Measurements from ENCODE around the gene RABGEF1. TPM values are rescaled to one million over a fixed set of nuclear protein-coding genes. Genes with fewer than 3 reads are reported as not detected.
A peak's percentile ranks its signal among the peaks of the same experiment; 100 is the strongest.

The RABGEF1 gene
- polyA plus RNA-seq, 3 donors, result 13.6 to 17.3 (median 17.1) TPM

GRCh38 chr7:66832531-66833351, 92.2 kb downstream of the RABGEF1 start:
- Histone ChIP-seq H3K27me3 (ENCODE audit: control insufficient read depth in 2 of 2, insufficient read depth in 2 of 2, low read length in 2 of 2) (no peaks in the 10 kb centered on the region), H3K4me3 (replicated peaks in 1 of 3; ENCODE audit: low read depth in 2 of 3, low read length in 3 of 3) (no peak overlapping the region), H3K27ac (ENCODE audit: low read depth in 1 of 2, low read length in 2 of 2) (no peak overlapping the region), H2AFZ (ENCODE audit: insufficient read depth, low read depth, low read length, poor library complexity, severe bottlenecking) (no peak overlapping the region), H4K20me1 (ENCODE audit: insufficient read depth, low read length) (no peaks in the 10 kb centered on the region), H3K4me2 (replicated peaks; ENCODE audit: extremely low read depth, low read length, poor library complexity, severe bottlenecking) (no peak overlapping the region), H3K79me2 (ENCODE audit: insufficient read depth, low read length) (no peaks in the 10 kb centered on the region), H3K9me3 (replicated peaks in 1 of 2; ENCODE audit: control insufficient read depth in 1 of 2, insufficient read depth in 1 of 2, low read length in 2 of 2) (peaks cover 5 to 8% of the 10 kb centered on the region in 2 donors), H3K9ac (ENCODE audit: insufficient read depth, low read length, poor library complexity, severe bottlenecking) (no peak overlapping the region), H3K36me3 (replicated peaks in 1 of 2; ENCODE audit: control insufficient read depth in 1 of 2, insufficient read depth in 2 of 2, low read length in 2 of 2) (no peaks in the 10 kb centered on the region), H3K4me1 (ENCODE audit: control insufficient read depth in 1 of 2, insufficient read depth in 2 of 2, low read length in 2 of 2) (no peaks in the 10 kb centered on the region)
- intact Hi-C loops (cut with micrococcal nuclease), result loop anchor here in 1 of 2 donors (5.0 kb wide), 1 partner anchor 75 kb away; no protein-coding TSS in a partner anchor
- Mint-ChIP-seq H3K27me3 (ENCODE audit: low read depth in 3 of 3) (peaks cover 3 to 6% (median 5%) of the 10 kb centered on the region in 3 donors), H3K4me1 (no peaks in the 10 kb centered on the region), H3K36me3 (no peaks in the 10 kb centered on the region), H3K9me3 (peaks cover 0 to 13% (median 9%) of the 10 kb centered on the region in 7 donors), H3K27ac (no peak overlapping the region), H3K4me3 (no peak overlapping the region)
- WGBS (ENCODE audit: insufficient coverage), result 95% methylated on average over 10 of the region's 12 CpGs
- TF ChIP-seq, protein P1, sequence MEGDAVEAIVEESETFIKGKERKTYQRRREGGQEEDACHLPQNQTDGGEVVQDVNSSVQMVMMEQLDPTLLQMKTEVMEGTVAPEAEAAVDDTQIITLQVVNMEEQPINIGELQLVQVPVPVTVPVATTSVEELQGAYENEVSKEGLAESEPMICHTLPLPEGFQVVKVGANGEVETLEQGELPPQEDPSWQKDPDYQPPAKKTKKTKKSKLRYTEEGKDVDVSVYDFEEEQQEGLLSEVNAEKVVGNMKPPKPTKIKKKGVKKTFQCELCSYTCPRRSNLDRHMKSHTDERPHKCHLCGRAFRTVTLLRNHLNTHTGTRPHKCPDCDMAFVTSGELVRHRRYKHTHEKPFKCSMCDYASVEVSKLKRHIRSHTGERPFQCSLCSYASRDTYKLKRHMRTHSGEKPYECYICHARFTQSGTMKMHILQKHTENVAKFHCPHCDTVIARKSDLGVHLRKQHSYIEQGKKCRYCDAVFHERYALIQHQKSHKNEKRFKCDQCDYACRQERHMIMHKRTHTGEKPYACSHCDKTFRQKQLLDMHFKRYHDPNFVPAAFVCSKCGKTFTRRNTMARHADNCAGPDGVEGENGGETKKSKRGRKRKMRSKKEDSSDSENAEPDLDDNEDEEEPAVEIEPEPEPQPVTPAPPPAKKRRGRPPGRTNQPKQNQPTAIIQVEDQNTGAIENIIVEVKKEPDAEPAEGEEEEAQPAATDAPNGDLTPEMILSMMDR (IDR thresholded peaks at IDR 0.05), result no peak
- no peak for DNase-seq

- H3K4me3 ChIP-seq (replicated peaks in 1 of 3; ENCODE audit: low read depth in 2 of 3, low read length in 3 of 3), result no peak overlapping the region
- peaks cover 5 to 8% of the 10 kb centered on the region in 2 donors for H3K9me3 ChIP-seq (replicated peaks in 1 of 2; ENCODE audit: control insufficient read depth in 1 of 2, insufficient read depth in 1 of 2, low read length in 2 of 2)
- peak overlapping the region in 1 of 7 donors; percentile 55 for H3K27ac Mint-ChIP-seq
- no peak overlapping the region for H3K27ac ChIP-seq (ENCODE audit: low read depth in 1 of 2, low read length in 2 of 2)
- peaks cover 0 to 13% (median 9%) of the 10 kb centered on the region in 7 donors for H3K9me3 Mint-ChIP-seq
- no peaks in the 10 kb centered on the region for H3K4me1 ChIP-seq (ENCODE audit: control insufficient read depth in 1 of 2, insufficient read depth in 2 of 2, low read length in 2 of 2)
- no peaks in the 10 kb centered on the region for H4K20me1 ChIP-seq (ENCODE audit: insufficient read depth, low read length)
- H3K4me3 Mint-ChIP-seq, result no peak overlapping the region
- H2AFZ ChIP-seq (ENCODE audit: insufficient read depth, low read depth, low read length, poor library complexity, severe bottlenecking), result no peak overlapping the region
- peak; percentile 51 to 82 (median 73) for DNase-seq
- H3K36me3 Mint-ChIP-seq, result no peaks in the 10 kb centered on the region
- H3K27me3 ChIP-seq (ENCODE audit: control insufficient read depth in 2 of 2, insufficient read depth in 2 of 2, low read length in 2 of 2), result no peaks in the 10 kb centered on the region
- TF ChIP-seq, protein P1 (IDR thresholded peaks at IDR 0.05), result peak; percentile 67
- H3K79me2 ChIP-seq (ENCODE audit: insufficient read depth, low read length), result no peaks in the 10 kb centered on the region
- intact Hi-C loops (cut with micrococcal nuclease), result no loop called here
- no peaks in the 10 kb centered on the region for H3K36me3 ChIP-seq (replicated peaks in 1 of 2; ENCODE audit: control insufficient read depth in 1 of 2, insufficient read depth in 2 of 2, low read length in 2 of 2)
- H3K4me2 ChIP-seq (replicated peaks; ENCODE audit: extremely low read depth, low read length, poor library complexity, severe bottlenecking), result no peak overlapping the region
- H3K4me1 Mint-ChIP-seq, result no peaks in the 10 kb centered on the region
- H3K9ac ChIP-seq (ENCODE audit: insufficient read depth, low read length, poor library complexity, severe bottlenecking), result no peak overlapping the region
- H3K27me3 Mint-ChIP-seq (ENCODE audit: low read depth in 3 of 3), result peaks cover 0 to 5% (median 4%) of the 10 kb centered on the region in 3 donors
- 50% methylated on average over 3 of the region's 5 CpGs for WGBS (ENCODE audit: insufficient coverage)
Measured at GRCh38 chr7:66837007-66837406, 96.5 kb downstream of the RABGEF1 start.
